Stimulated activated CD4-positive, alpha-beta T cell treated with anti-CD3 and anti-CD28 coated beads, Interleukin-2, amount 100 ng/mL, for 24 hours (primary cell): Measurements from ENCODE around the gene TTLL9.
"Not testable (repeated sequence)": the region's sequence is repeated elsewhere in the genome, so short reads cannot be mapped to it uniquely, and the experiment has no call there.

ENCODE experiments used
- DNase-seq, 2 donors: peaks; one replicate each; pipeline ENCODE4 v3.0.0-alpha.2; 2020

TTLL9 gene

DNA sequence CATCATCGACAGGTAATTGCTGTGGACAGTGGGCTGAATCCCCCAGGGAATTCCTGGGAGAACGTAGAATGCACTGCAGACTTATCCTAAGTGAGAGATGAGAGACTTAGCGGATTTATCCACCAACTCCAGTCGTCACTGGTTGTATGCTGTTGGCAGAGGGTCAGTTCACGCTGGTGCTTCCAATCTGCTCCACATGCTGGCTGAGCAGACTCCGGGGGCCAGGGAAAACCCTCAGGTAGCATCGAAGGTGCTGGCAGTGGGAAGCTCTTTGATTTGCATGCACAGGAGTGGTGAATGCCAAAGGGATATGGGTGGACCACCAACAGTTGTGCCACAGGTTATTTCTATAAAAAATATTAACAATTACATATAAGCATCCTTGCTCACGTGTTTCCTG, 20.2 kb downstream of the TTLL9 start:
- no peak for DNase-seq

GRCh38 chr20:31894980-31895675, 24.7 kb downstream of the TTLL9 start:
- no peak for DNase-seq

DNA sequence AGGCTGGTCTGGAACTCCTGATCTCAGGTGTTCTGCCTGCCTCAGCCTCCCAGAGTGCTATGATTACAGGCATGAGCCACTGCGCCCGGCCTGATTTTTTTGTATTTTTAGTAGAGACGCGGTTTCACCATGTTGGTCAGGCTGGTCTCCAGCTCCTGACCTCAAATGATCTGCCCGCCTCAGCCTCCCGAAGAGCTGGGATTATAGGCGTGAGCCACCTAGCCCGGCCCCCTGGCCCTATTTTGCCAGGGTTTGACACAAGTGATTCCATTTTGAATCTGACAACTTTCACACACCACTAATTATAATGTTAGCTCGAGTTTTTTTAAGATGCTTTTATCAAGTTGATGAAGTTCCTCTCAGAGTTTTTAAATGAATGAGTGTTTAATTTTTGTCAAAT, 25.6 kb downstream of the TTLL9 start:
- DNase-seq, result no peak

- no peak for DNase-seq
These were observed 27.1 kb downstream of the TTLL9 start for GRCh38 chr20:31897541-31897940.

- no peak for DNase-seq
These were observed 31.2 kb downstream of the TTLL9 start for GRCh38 chr20:31901615-31902014.

GRCh38 chr20:31903627-31904386, 33.4 kb downstream of the TTLL9 start:
- no peak for DNase-seq

GRCh38 chr20:31906001-31906400, 35.6 kb downstream of the TTLL9 start:
- DNase-seq, result no peak

- no peak for DNase-seq
These were observed 36.6 kb downstream of the TTLL9 start for GRCh38 chr20:31907046-31907445.

GRCh38 chr20:31908016-31908415, 37.6 kb downstream of the TTLL9 start:
- DNase-seq, result no peak

DNA sequence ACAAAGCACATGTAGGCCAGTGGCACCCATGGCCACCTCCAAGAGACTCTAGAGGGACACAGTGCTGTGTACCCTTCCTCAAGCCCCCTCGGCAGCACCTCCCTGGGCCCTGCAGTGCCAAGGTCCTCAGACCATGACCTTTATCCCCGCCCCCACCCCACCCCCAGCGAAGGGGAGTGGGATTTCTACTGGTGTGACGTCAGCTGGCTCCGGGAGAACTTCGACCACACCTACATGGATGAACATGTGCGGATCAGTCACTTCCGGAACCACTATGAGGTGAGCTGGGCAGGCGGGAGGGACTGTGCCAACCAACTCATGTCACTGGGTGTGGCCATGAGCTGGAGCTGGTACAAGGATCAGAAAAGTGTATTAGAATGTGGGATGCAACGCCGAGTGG, 38.0 kb downstream of the TTLL9 start:
- no peak for DNase-seq

DNA sequence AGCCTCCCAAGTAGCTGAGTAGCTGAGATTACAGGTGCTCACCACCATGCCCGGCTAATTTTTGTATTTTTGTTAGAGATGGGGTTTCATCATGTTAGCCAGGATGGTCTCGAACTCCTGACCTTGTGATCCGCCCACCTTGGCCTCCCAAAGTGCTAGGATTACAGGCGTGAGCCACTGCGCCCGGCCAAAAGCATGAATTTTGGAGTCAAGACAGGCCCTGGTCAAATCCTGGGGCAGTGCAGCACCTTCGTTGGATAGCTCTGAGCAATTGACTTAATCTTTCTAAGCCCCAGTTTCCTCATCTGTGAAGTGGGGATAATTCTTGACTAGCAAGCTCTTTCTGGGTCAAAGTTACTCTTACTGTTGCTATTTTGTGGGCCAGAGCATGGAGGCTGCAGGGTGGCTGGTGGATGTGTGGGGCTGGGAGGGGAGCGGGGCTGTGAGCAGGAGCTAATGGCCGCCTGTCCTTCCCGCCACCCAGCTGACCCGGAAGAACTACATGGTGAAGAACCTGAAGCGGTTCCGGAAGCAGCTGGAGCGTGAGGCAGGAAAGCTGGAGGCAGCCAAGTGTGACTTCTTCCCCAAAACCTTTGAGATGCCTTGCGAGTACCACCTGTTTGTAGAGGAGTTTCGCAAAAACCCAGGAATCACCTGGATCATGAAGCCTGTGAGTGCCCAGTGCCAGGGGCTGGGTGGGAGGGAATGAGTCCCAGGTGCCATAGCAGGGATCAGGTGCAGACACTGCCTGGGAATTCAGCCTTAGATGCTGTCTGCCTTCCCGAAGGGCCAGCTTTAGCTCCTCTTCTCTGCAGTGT, 39.0 kb downstream of the TTLL9 start:
- DNase-seq, result no peak

DNA sequence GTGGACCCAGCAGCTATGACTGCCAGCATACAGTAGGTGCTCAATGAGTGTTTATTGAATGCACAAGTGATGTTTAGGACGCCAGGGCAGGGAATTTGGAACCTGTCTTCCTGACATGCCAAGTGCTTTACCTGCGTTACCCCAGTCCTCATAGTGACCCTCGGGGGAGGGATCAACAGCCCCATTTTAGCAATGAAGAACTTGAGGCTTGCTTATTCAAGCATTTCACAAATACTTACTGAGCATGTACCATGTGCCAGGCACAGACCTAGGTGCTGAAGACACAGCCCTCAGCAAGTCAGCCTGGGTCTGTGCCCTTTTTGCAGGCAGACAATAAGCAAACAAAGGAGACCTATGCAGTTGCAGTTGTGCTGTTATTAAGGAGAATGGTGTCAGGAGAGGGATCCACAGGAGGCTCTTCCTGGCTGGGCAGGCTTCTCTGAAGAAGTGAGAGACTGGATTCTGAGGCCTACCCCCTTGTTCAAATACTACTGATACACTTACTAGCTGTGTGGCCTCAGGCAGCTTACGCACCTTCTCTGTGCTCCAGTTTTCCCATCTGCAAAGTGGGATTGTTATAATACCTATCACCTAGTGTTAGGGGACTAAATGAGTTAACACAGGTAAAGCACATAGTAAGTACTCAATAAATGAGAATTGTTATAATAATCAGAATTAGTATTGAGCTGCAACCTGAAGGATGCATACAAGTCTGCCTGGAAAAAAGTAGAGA, 39.8 kb downstream of the TTLL9 start:
- no peak for DNase-seq

DNA sequence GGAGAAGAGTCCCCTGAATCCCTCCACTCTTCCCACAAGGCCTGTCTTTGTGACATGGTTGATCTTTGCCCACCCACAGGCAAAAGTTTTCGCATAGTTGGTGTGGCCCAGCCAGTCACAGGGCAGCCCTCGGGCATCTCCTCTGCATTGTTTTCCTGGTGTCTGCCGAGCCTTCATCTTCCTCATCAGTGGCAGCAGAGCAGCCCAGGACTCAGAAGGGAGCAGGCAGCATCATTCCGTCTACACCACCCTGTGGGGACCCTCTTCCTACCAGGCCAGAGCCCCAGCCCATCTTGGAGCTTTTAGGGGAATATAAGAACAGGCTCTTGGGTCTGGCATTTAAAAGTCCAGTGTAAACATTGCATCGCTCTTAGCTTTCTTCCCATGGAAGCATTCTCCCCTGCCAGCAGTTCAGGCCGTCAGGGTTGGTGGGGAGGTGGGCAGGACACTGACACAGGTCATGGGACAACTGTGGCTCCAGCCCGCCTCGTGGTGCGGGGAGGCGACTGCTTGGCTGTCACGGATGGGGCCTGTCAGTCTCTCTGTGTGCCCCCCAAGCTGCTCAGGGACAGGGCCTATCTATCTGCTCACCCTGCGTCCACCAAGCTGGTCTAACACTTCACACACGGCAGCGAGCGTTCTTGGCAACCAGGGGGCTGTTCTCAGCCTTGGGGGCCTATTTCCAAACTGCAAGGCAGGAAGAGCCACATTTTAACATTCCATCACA, 43.2 kb downstream of the TTLL9 start:
- DNase-seq, result no peak

DNA sequence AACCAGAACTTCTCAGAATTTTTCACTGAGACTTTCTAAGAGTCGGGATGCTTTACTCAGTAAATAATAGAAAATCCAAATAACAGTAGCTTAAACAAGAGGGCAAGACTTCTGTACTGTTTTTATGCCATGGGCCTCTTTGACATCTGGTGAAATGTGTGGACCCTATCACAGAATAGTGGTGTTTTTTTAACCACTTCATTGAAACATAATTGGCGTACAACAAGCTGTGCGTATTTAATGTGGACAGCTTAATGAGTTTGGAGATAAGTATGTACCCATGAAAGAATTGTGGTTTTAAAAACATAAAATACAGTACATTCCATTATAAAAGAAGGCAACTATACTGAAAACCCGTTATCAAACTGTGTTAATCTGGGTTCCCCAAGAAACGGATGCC, 43.7 kb downstream of the TTLL9 start:
- no peak for DNase-seq

GRCh38 chr20:31915491-31916280, 45.3 kb downstream of the TTLL9 start:
- no peak for DNase-seq

- DNase-seq, result no peak
These were observed 46.3 kb downstream of the TTLL9 start for GRCh38 chr20:31916708-31917107.

DNA sequence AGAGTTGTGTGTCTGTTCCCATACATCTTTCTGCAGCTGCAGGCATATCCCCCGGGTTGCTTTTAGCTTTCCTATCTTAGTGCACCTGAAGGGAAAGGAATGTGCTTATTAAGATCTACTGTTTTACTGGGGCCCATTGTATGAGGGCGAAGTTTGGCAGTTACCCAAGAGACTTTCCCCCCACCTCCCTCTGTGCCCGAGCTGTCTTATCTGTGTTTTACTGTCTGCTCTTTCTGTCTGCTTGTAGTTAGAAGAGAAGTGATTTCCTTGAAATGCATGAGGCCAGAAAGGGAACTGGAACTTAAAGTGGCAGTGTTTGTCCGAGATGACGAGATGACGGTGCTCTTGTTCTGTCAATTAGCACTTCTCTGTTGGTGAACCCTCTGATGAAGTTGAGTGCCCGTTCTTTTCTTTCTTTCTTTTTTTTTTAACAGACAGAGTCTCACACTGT, 47.6 kb downstream of the TTLL9 start:
- DNase-seq, result not testable (repeated sequence)

DNA sequence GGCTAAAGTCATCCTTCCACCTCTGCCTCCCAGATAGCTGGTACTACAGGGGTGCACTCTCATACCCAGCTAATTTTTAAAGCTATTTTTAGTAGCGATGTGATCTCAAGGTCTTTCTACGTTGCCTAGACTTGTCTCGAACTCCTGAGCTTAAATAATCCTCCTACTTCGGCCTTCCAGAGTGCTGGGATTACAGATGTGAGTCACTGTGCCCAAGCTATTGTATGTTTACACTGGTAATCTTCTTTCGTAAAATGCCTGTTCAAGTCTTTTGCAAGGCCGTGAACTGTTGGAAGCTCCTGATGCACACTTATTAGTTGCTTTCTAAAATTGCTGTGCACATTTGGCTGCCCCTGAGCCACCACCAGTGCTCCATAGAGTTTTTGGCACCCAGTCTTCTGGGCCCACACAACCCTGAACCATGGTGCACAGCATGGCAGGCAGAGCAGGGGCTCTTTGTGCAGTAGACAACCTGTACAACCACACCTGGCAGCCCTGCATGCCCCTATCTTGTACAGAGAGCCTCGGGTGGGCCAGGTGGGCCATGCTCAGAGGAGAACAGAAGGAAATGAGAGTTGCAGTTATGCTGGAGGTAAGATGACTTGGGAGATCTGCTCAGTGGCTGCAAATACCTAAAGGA, 48.2 kb downstream of the TTLL9 start:
- no peak for DNase-seq

DNA sequence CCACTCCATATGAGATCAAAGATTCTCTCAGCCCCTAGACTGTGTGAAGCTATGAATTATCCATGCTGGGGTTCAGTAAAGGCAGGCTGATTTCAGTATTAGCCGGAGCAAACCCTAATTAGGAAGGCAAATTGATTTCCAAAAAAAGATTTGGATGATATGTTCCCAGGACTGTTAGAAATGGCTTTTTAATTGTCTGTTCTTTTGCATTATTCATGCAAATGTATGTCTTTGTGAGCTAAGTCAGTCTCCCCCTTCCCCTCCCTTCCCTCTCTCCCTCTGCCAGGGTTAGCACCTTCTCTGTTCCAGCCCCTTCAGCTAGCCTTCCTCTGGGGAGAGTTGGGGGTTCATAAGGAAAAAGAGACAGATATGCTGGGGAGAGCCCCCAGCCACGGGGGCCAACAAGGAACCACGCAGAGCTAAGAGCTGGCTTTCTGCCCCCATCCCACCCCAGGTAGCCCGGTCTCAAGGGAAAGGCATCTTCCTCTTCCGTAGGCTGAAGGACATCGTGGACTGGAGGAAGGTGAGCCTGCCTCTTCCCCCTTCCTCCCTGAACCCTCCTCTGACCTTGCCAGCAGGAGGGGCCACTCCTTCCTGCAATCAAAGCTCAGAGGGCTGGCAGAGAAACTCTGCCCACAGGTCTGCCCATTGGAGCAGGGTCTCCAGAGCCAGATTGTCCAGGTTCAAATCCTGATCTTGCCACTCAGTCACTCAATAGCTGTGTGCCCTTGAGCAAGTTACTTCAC, 49.1 kb downstream of the TTLL9 start:
- DNase-seq, result no peak

- no peak for DNase-seq
These were observed 49.9 kb downstream of the TTLL9 start for GRCh38 chr20:31920275-31920855.
